ENCODE measurements around the gene NUBP2. TPM values are rescaled to one million over a fixed set of nuclear protein-coding genes. Genes with fewer than 3 reads are reported as not detected.

NUBP2 gene
- total RNA-seq, 3 donors from 2014 or later = 61.6 to 82.6 (median 80.3) TPM

DNA sequence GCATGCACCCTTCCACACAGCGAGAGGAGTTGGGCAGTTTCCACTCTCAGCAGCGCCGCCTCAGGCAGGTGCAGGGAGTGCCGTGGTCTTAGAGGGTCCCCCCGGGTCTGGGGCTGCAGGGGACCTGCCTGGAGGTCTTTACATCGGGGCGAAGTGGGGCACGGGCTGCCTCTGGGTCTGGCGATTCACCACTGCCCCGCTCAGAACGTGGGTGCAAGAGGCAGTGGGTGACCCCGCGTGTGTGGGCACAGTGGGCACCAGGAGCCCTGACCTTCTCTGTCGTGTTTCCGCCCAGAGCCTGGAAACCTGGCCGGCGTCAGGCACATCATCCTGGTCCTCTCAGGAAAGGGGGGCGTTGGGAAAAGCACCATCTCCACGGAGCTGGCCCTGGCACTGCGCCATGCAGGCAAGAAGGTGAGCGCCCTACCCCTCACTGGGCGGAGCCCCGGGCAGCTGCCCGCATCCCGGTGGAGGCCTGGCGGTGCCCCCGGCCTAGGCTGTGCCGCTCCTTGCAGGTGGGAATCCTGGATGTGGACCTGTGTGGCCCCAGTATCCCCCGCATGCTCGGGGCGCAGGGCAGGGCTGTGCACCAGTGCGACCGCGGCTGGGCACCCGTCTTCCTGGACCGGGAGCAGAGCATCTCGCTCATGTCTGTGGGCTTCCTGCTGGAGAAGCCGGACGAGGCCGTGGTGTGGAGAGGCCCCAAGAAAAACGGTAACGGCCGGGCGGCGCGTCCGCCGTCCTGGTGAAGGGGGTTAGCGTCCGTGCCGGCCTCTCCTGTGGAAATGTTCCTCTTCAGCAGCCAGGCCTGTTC is 3.7 kb downstream of the NUBP2 start:
- H3K27me3 ChIP-seq = no peaks in the 10 kb centered on the region
- H3K9me3 ChIP-seq = no peaks in the 10 kb centered on the region
- intact Hi-C loops (cut with DNase I; ENCODE audit: low total_unique reads) = no loop called here
- no peaks in the 10 kb centered on the region for H3K36me3 ChIP-seq
- H3K27ac ChIP-seq = no peak overlapping the region
- peaks cover 0 to 7% of the 10 kb centered on the region in 2 donors for H3K4me1 ChIP-seq
- DNase-seq (ENCODE audit: low spot score in 2 of 2) = no peak
- no peak overlapping the region for H3K4me3 ChIP-seq
- TF ChIP-seq POLR2A (IDR thresholded peaks at IDR 0.05) (no peak), POLR2AphosphoS5 (IDR thresholded peaks at IDR 0.05) (no peak)
- TF ChIP-seq, protein P1, sequence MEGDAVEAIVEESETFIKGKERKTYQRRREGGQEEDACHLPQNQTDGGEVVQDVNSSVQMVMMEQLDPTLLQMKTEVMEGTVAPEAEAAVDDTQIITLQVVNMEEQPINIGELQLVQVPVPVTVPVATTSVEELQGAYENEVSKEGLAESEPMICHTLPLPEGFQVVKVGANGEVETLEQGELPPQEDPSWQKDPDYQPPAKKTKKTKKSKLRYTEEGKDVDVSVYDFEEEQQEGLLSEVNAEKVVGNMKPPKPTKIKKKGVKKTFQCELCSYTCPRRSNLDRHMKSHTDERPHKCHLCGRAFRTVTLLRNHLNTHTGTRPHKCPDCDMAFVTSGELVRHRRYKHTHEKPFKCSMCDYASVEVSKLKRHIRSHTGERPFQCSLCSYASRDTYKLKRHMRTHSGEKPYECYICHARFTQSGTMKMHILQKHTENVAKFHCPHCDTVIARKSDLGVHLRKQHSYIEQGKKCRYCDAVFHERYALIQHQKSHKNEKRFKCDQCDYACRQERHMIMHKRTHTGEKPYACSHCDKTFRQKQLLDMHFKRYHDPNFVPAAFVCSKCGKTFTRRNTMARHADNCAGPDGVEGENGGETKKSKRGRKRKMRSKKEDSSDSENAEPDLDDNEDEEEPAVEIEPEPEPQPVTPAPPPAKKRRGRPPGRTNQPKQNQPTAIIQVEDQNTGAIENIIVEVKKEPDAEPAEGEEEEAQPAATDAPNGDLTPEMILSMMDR (IDR thresholded peaks at IDR 0.05) = no peak

DNA sequence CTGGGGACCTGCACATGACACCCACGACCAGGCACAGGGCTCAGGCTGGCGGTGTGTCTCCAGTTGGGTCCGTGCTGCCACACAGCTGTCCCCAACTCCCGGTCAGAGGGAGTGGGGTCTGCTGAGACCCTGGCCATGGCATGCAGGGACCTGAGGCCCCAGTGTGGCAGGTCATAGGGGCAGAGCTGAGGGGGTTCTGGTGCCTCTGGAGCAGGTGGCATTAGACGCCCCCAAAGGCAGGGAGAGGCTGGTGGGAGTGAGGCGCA is 4.2 kb downstream of the NUBP2 start:
- no peak for DNase-seq (ENCODE audit: low spot score in 2 of 2)
- H3K27me3 ChIP-seq = no peaks in the 10 kb centered on the region
- no peaks in the 10 kb centered on the region for H3K9me3 ChIP-seq
- no peaks in the 10 kb centered on the region for H3K36me3 ChIP-seq
- intact Hi-C loops (cut with DNase I; ENCODE audit: low total_unique reads) = no loop called here
- peaks cover 0 to 6% of the 10 kb centered on the region in 2 donors for H3K4me1 ChIP-seq
- TF ChIP-seq, protein P1 (IDR thresholded peaks at IDR 0.05) = no peak
- TF ChIP-seq POLR2AphosphoS5 (IDR thresholded peaks at IDR 0.05) = no peak
- no peak for TF ChIP-seq POLR2A (IDR thresholded peaks at IDR 0.05)
- no peak overlapping the region for H3K27ac ChIP-seq
- no peak overlapping the region for H3K4me3 ChIP-seq

DNA sequence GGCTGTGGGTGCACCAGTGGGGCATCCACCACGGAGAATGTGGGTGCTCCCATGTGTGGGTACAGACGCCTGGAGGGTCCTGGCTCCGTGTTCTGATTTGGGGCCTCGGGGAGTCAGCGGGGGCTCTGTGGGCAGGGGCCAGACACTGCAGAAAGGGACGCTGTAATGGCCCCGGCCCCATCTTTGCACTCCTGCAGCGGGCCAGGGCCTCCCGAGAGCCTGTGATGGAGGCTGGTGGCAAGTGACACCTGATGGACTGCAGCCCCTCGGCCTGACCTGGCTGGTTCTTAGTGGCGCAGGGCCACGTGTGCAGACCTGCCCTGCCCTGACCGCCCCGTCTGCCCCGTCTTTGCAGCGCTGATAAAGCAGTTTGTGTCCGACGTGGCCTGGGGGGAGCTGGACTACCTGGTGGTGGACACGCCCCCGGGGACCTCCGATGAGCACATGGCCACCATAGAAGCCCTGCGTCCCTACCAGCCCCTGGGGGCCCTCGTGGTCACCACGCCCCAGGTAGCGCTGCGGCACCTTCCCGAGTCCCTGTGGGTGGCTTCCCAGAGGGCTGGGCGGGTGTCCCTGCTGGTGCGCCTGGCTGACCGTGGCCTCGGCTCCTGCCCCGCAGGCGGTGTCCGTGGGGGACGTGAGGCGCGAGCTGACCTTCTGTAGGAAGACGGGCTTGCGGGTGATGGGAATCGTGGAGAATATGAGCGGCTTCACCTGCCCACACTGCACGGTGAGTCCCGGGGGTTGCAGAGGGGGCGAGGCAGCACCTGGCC is 4.7 kb downstream of the NUBP2 start:
- intact Hi-C loops (cut with DNase I; ENCODE audit: low total_unique reads) = no loop called here
- H3K27me3 ChIP-seq = no peaks in the 10 kb centered on the region
- peaks cover 0 to 6% of the 10 kb centered on the region in 2 donors for H3K4me1 ChIP-seq
- DNase-seq (ENCODE audit: low spot score in 2 of 2) = no peak
- no peak overlapping the region for H3K4me3 ChIP-seq
- TF ChIP-seq, protein P1 (IDR thresholded peaks at IDR 0.05) = no peak
- TF ChIP-seq POLR2AphosphoS5 (IDR thresholded peaks at IDR 0.05) (no peak), POLR2A (IDR thresholded peaks at IDR 0.05) (no peak)
- no peak overlapping the region for H3K27ac ChIP-seq
- no peaks in the 10 kb centered on the region for H3K36me3 ChIP-seq
- no peaks in the 10 kb centered on the region for H3K9me3 ChIP-seq

DNA sequence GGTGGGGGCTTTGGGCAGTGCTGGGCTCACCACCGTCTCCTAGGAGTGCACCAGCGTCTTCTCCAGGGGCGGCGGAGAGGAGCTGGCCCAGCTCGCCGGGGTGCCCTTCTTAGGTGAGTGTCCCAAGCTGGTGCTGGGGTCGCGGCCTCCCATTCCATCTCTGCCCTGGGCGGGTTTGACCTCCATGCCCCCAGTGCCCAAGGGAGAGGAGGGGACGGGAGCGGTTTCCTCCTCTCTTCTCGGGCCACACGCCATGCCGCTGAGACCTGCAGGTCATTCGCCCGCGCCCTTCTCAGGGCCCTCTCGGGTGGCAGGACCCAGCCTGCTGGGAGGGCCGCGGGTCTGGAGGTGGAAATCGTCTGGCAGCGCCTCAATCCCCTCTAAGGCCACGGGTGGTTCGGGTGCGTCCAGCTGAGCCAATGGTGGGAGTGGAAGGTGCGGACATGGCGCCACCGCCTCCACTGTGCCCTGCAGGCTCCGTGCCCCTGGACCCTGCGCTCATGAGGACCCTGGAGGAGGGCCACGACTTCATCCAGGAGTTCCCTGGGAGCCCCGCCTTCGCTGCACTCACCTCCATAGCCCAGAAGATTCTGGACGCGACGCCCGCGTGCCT is 5.4 kb downstream of the NUBP2 start:
- no peak overlapping the region for H3K4me3 ChIP-seq
- H3K27ac ChIP-seq = peak overlapping the region; percentile 22 to 63
- no peaks in the 10 kb centered on the region for H3K36me3 ChIP-seq
- no peaks in the 10 kb centered on the region for H3K27me3 ChIP-seq
- no peaks in the 10 kb centered on the region for H3K9me3 ChIP-seq
- intact Hi-C loops (cut with DNase I; ENCODE audit: low total_unique reads) = no loop called here
- DNase-seq (ENCODE audit: low spot score in 2 of 2) = no peak
- TF ChIP-seq, protein P1 (IDR thresholded peaks at IDR 0.05) = no peak
- TF ChIP-seq POLR2A (IDR thresholded peaks at IDR 0.05) = no peak
- TF ChIP-seq POLR2AphosphoS5 (IDR thresholded peaks at IDR 0.05) = no peak
- peaks cover 0 to 6% of the 10 kb centered on the region in 2 donors for H3K4me1 ChIP-seq

DNA sequence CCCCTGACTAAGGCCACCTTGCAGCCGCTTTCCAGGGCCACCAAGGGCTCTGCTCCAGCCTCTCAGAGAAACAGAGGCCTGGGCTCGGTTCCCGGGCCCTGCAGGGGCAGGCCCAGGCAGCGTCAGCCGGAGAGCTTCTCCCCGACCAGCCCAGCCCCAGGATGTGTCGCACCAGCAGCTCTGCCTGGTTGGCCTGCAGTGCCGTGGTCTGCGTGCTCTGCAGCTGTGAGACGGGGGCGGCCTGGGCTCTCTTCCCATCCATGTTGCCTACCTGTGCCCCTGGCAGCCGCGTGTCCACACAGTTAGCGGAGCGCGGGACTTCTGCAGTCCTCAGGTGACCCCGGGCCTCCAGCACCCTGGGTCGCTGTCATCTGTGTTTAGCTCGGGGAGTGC is 5.9 kb downstream of the NUBP2 start:
- Histone ChIP-seq H3K27me3 (no peaks in the 10 kb centered on the region), H3K9me3 (no peaks in the 10 kb centered on the region), H3K36me3 (no peaks in the 10 kb centered on the region), H3K4me1 (peaks cover 0 to 6% of the 10 kb centered on the region in 2 donors), H3K27ac (peak overlapping the region; percentile 22 to 63), H3K4me3 (no peak overlapping the region)
- TF ChIP-seq POLR2AphosphoS5 (IDR thresholded peaks at IDR 0.05) = no peak
- TF ChIP-seq POLR2A (IDR thresholded peaks at IDR 0.05) = no peak
- TF ChIP-seq, protein P1 (IDR thresholded peaks at IDR 0.05) = no peak
- intact Hi-C loops (cut with DNase I; ENCODE audit: low total_unique reads) = no loop called here
- peak in 1 of 2 donors; percentile 83 for DNase-seq (ENCODE audit: low spot score in 2 of 2)

Measured in breast epithelium (tissue), 4 donors.